Lower lobe of right lung (tissue), 2 donors: ENCODE results near the gene HDAC2. TPM values are rescaled to one million over a fixed set of nuclear protein-coding genes. Genes with fewer than 3 reads are reported as not detected.

ENCODE experiments used
- ATAC-seq, 2 donors: fragments of 200-7000 bp; cut with Tn5 transposase; one replicate each; pipeline ENCODE4 v1.9.1; 2020 to 2022; ENCODE audit warnings: mild to moderate bottlenecking in 2 of 2, moderate library complexity in 2 of 2
- DNase-seq: peaks from one replicate; pipeline ENCODE4 v3.0.0-alpha.2; 2020
- H3K27ac ChIP-seq: fragments of 200-600 bp; one replicate; pipeline ENCODE4 v1.8.0; 2022
- H3K27me3 ChIP-seq: fragments of 200-600 bp; one replicate; pipeline ENCODE4 v1.8.0; 2022; ENCODE audit warnings: low read depth
- H3K36me3 ChIP-seq: fragments of 200-600 bp; one replicate; pipeline ENCODE4 v1.8.0; 2022; ENCODE audit warnings: mild to moderate bottlenecking
- H3K4me1 ChIP-seq: fragments of 200-600 bp; one replicate; pipeline ENCODE4 v1.8.0; 2022
- H3K4me3 ChIP-seq: fragments of 200-600 bp; one replicate; pipeline ENCODE4 v1.8.0; 2022; ENCODE audit warnings: mild to moderate bottlenecking
- H3K9me3 ChIP-seq: fragments of 200-600 bp; one replicate; pipeline ENCODE4 v1.8.0; 2022
- intact Hi-C: fragments of 100-400 bp; cut with DNase I; formaldehyde crosslinking; loops from one replicate; pipeline ENCODE4 v1.11.0; 2022
- total RNA-seq: library from RNA; stranded (reverse); fragmentation: NEBNext Ultra II Directional; extraction: Animal tissue kit (Norgen Biotek cat#: 25700); gene quantifications from one replicate; pipeline ENCODE4 v1.2.1, GENCODE V29; 2021
- TF ChIP-seq, protein P1 (sequence below): fragments of 200-600 bp; IDR thresholded peaks from one replicate; pipeline ENCODE4 v1.8.0; 2022; ENCODE audit warnings: antibody characterized with exemption, mild to moderate bottlenecking
- donor health status: DM: no; HTN: yes; CAD: no; lungs with severe emphysema.

The HDAC2 gene
- total RNA-seq, 1 donor from 2014 or later = 55.3 TPM

DNA sequence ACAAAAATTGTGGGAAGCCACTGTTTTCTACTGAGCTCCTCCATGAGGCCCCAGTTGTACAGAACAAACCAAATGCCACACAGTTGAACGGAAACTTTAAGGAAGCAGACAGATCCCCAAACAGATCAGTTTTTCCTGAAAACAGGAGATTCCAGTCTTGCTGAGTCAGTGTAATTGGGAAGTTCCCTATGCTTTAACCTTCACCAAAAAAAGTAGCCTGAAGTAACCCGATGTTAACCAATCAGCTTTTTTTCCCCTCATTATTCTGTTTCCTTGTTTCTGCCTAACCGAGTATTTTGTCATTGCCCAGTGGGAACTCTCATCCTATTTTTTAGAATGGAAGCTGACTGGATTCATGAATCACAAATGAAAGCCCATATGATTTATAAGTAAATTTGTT, 77.1 kb downstream of the HDAC2 start:
- Histone ChIP-seq H3K27ac (no peak overlapping the region), H3K27me3 (no peaks in the 10 kb centered on the region), H3K4me1 (no peaks in the 10 kb centered on the region), H3K4me3 (no peak overlapping the region), H3K9me3 (peaks cover 4% of the 10 kb centered on the region), H3K36me3 (no peaks in the 10 kb centered on the region)
- ATAC-seq (no peak), DNase-seq (no peak)
- TF ChIP-seq, protein P1, sequence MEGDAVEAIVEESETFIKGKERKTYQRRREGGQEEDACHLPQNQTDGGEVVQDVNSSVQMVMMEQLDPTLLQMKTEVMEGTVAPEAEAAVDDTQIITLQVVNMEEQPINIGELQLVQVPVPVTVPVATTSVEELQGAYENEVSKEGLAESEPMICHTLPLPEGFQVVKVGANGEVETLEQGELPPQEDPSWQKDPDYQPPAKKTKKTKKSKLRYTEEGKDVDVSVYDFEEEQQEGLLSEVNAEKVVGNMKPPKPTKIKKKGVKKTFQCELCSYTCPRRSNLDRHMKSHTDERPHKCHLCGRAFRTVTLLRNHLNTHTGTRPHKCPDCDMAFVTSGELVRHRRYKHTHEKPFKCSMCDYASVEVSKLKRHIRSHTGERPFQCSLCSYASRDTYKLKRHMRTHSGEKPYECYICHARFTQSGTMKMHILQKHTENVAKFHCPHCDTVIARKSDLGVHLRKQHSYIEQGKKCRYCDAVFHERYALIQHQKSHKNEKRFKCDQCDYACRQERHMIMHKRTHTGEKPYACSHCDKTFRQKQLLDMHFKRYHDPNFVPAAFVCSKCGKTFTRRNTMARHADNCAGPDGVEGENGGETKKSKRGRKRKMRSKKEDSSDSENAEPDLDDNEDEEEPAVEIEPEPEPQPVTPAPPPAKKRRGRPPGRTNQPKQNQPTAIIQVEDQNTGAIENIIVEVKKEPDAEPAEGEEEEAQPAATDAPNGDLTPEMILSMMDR = no peak
- intact Hi-C loops = no loop called here

DNA sequence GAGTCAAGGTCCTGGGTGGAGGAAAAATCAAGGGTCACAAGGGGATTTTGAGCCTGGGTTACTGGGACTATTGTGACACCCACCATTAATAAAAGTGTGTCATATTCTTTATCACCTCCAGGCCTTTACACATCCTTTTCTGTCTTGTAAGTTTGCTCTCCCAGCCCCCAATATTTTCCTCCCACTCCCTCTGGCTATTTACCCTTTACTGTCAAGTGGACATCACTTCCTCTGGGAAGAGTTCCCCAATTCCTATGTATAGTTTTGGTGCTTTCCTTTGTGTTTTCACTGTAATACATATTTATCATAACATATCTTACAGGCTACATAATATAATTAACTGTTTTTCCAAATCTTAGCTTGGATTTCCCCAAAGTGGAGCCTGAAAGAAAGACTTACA, 77.5 kb downstream of the HDAC2 start:
- intact Hi-C loops = no loop called here
- Histone ChIP-seq H3K4me1 (no peaks in the 10 kb centered on the region), H3K9me3 (peaks cover 4% of the 10 kb centered on the region), H3K27ac (no peak overlapping the region), H3K36me3 (no peaks in the 10 kb centered on the region), H3K27me3 (no peaks in the 10 kb centered on the region), H3K4me3 (no peak overlapping the region)
- TF ChIP-seq, protein P1 = no peak
- DNase-seq (no peak), ATAC-seq (no peak)

DNA sequence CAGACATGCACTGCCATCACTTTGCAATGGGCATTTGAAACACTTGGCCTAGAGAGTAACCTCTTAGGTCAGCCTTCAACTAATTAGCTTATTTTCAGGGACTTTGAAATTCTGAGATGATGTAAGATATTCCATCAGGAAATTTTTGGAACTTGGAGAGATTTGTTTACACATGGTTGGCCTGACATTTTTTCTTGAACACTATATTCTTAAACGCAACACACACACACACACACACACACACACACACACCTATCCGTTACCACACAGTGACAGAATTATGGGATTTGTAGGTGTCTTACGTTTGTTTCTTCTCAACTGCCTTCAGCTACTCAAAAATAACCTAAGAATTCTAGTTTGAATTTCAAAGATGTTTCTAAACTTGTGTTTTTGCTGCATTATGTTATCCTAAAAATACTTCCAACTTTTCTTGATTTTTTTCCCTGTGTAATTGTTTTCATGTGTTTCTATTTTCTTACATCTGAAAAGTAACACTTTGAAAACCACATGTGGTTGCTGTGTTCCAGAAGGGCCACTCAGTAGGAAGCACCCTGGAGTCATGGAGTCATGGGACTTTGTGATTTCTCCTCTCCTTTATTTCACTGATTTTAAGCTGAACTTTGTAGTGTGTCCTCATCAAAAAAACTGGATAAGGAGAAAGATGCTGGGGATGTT, 81.9 kb downstream of the HDAC2 start:
- Histone ChIP-seq H3K4me3 (no peak overlapping the region), H3K4me1 (no peaks in the 10 kb centered on the region), H3K9me3 (peaks cover 4% of the 10 kb centered on the region), H3K36me3 (no peaks in the 10 kb centered on the region), H3K27me3 (no peaks in the 10 kb centered on the region), H3K27ac (no peak overlapping the region)
- intact Hi-C loops = no loop called here
- ATAC-seq = no peak
- no peak for DNase-seq
- TF ChIP-seq, protein P1 = no peak

DNA sequence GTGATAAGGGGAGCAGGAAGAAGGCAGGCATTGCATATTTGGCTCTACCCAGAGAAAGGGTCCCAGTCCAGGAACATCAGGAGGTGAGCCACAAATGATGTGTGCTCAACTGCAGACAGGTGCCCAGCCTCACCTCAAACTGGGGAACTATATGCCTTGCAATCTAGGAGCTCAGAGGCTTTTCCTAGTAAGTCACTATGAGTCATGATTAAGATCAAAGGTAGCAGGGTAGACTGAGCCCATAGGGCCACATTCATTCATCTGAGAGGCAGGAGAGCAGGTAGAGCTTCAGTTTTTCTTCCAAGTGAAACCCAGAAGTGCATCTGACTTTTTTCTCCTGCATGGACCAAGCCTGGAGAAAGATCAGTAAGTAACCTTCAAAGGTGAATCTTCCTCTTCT, 82.5 kb downstream of the HDAC2 start:
- H3K27me3 ChIP-seq = no peaks in the 10 kb centered on the region
- intact Hi-C loops = no loop called here
- H3K4me1 ChIP-seq = no peaks in the 10 kb centered on the region
- no peak overlapping the region for H3K4me3 ChIP-seq
- ATAC-seq (no peak), DNase-seq (no peak)
- no peaks in the 10 kb centered on the region for H3K36me3 ChIP-seq
- H3K9me3 ChIP-seq = peaks cover 4% of the 10 kb centered on the region
- no peak overlapping the region for H3K27ac ChIP-seq
- TF ChIP-seq, protein P1 = no peak

DNA sequence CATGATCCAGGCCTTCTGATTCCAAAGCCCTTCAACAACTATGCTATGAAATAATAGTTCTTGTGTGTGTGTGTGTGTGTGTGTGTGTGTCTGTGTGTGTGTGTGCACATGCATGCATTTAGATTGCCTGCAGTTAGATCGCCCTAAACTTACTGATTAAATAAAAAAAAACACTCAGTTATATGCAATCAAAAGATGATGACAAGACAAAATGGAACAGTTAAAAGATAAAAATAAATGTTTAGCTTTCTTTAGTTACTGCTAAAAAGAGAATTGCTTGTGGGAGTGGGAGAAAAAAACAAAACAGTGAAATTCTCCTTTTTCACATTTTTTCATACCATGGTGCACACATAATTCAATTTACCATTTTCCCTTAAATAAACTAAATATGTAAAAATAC, 84.4 kb downstream of the HDAC2 start:
- H3K36me3 ChIP-seq = no peaks in the 10 kb centered on the region
- H3K27me3 ChIP-seq = no peaks in the 10 kb centered on the region
- intact Hi-C loops = no loop called here
- TF ChIP-seq, protein P1 = no peak
- no peak for DNase-seq
- no peak overlapping the region for H3K27ac ChIP-seq
- no peaks in the 10 kb centered on the region for H3K4me1 ChIP-seq
- no peak for ATAC-seq
- H3K9me3 ChIP-seq = no peaks in the 10 kb centered on the region
- H3K4me3 ChIP-seq = no peak overlapping the region
